PC-3 (cell line): ENCODE results near the gene UBQLNL. TPM values are rescaled to one million over a fixed set of nuclear protein-coding genes. Genes with fewer than 3 reads are reported as not detected.

ENCODE experiments used
- ATAC-seq: fragments of 200-7000 bp; cut with Tn5 transposase; 2 replicates; pipeline ENCODE4 v1.9.1; 2020; ENCODE audit warnings: mild to moderate bottlenecking, moderate library complexity
- BruUV-seq: library from RNA; stranded (reverse); fragments of 400-500 nt; replicated peaks from 2 replicates; lab custom pipeline; 2021; lab: Mats Ljungman, UMichigan
- CTCF ChIA-PET: fragments of 300-600 bp; sonication (Branson Sonifier 250); formaldehyde crosslinking; loops from one replicate; lab custom pipeline; 2022; ENCODE audit warnings: antibody characterized with exemption; lab: Charles Lee
- POLR2A ChIA-PET: fragments of 300-600 bp; sonication (Branson Sonifier 250); formaldehyde crosslinking; loops from one replicate; lab custom pipeline; 2022; ENCODE audit warnings: antibody characterized with exemption; ENCODE audit not compliant: unreplicated experiment; lab: Charles Lee
- DNase-seq: peaks from one replicate; pipeline ENCODE4 v3.0.0-alpha.2; 2015
- H2AFZ ChIP-seq: fragments of 300-600 bp; sonication (generic); 2 replicates; pipeline ENCODE4 v1.6.0; 2016; ENCODE audit warnings: antibody characterized with exemption, low read length
- H3F3A ChIP-seq: fragments of 300-600 bp; sonication (generic); one replicate; pipeline ENCODE4 v1.6.0; 2017; ENCODE audit warnings: antibody characterized with exemption, low read length, control low read depth, mild to moderate bottlenecking; ENCODE audit not compliant: unreplicated experiment
- H3K27ac ChIP-seq: fragments of 300-600 bp; sonication (generic); 2 replicates; pipeline ENCODE4 v1.5.1; 2016; ENCODE audit warnings: mild to moderate bottlenecking, low read length
- H3K27me3 ChIP-seq: fragments of 300-600 bp; sonication (generic); 2 replicates; pipeline ENCODE4 v1.6.1; 2016; ENCODE audit warnings: low read length, mixed read lengths
- H3K36me3 ChIP-seq: fragments of 300-600 bp; sonication (generic); 2 replicates; pipeline ENCODE4 v1.6.1; 2016; ENCODE audit warnings: low read depth, mixed run types, low read length, mixed read lengths
- H3K4me1 ChIP-seq: fragments of 300-600 bp; sonication (generic); 2 replicates; pipeline ENCODE4 v1.5.1; 2016; ENCODE audit warnings: low read length; ENCODE audit not compliant: insufficient read depth
- H3K4me2 ChIP-seq: fragments of 300-600 bp; sonication (generic); 2 replicates; pipeline ENCODE4 v1.6.0; 2016; ENCODE audit warnings: low read length
- H3K4me3 ChIP-seq: fragments of 300-600 bp; sonication (generic); 2 replicates; pipeline ENCODE4 v1.5.1; 2016; ENCODE audit warnings: mild to moderate bottlenecking, low read length, mixed read lengths
- H3K79me2 ChIP-seq: fragments of 300-600 bp; sonication (generic); 2 replicates; pipeline ENCODE4 v1.6.1; 2017; ENCODE audit warnings: low read length, mixed read lengths
- H3K9ac ChIP-seq: fragments of 300-600 bp; sonication (generic); 2 replicates; pipeline ENCODE4 v1.6.0; 2016; ENCODE audit warnings: mild to moderate bottlenecking, low read length
- H3K9me2 ChIP-seq: fragments of 300-600 bp; sonication (generic); replicated peaks from 2 replicates; pipeline ENCODE4 v1.6.1; 2016; ENCODE audit warnings: mixed run types, low read length, mixed read lengths
- H3K9me3 ChIP-seq: fragments of 300-600 bp; sonication (generic); 2 replicates; pipeline ENCODE4 v1.6.1; 2016; ENCODE audit warnings: low read length, mixed read lengths
- H4K20me1 ChIP-seq: fragments of 300-600 bp; sonication (generic); 2 replicates; pipeline ENCODE4 v1.6.1; 2016; ENCODE audit warnings: low read length, mixed read lengths
- EZH2 ChIP-seq: fragments of 300-600 bp; sonication (generic); IDR thresholded peaks from one replicate; pipeline ENCODE4 v1.6.1; 2017; ENCODE audit warnings: antibody characterized with exemption, mild to moderate bottlenecking, low read length; ENCODE audit not compliant: unreplicated experiment
- EZH2phosphoT487 ChIP-seq: fragments of 300-600 bp; sonication (generic); IDR thresholded peaks from 2 replicates; pipeline ENCODE4 v1.6.1; 2018; ENCODE audit warnings: mild to moderate bottlenecking, antibody characterized with exemption, low read length, borderline replicate concordance
- intact Hi-C: fragments of 100-400 bp; cut with micrococcal nuclease; formaldehyde crosslinking; loops from 2 replicates; pipeline ENCODE4 v1.9.0; 2023
- total RNA-seq: library from RNA; depleted of rRNA; stranded (reverse); fragments of >200 nt; gene quantifications from 2 replicates; pipeline ENCODE4 v1.2.3, GENCODE V29; 2014
- TF ChIP-seq, protein P1 (sequence below): fragments of 300-600 bp; sonication (generic); conservative IDR thresholded peaks from 2 replicates; pipeline ENCODE4 v1.5.1; 2017; ENCODE audit warnings: antibody characterized with exemption, low read depth, mild to moderate bottlenecking, low read length

Gene UBQLNL
- total RNA-seq, 1 experiment from 2014 or later, result not detected

- H4K20me1 ChIP-seq, result no peaks in the 10 kb centered on the region
- no peaks in the 10 kb centered on the region for H3F3A ChIP-seq
- H3K79me2 ChIP-seq, result no peaks in the 10 kb centered on the region
- peak; percentile 92 for ATAC-seq
- no TSS peak for BruUV-seq
- H2AFZ ChIP-seq, result no peak overlapping the region
- peak; percentile 80 for DNase-seq
- H3K4me2 ChIP-seq, result peak overlapping the region; percentile 61
- ChIA-PET CTCF (no interaction called here), POLR2A (no interaction called here)
- H3K9me3 ChIP-seq, result no peaks in the 10 kb centered on the region
- no peak overlapping the region for H3K27ac ChIP-seq
- no peaks in the 10 kb centered on the region for H3K36me3 ChIP-seq
- TF ChIP-seq EZH2 (no peak), EZH2phosphoT487 (no peak)
- TF ChIP-seq, protein P1, sequence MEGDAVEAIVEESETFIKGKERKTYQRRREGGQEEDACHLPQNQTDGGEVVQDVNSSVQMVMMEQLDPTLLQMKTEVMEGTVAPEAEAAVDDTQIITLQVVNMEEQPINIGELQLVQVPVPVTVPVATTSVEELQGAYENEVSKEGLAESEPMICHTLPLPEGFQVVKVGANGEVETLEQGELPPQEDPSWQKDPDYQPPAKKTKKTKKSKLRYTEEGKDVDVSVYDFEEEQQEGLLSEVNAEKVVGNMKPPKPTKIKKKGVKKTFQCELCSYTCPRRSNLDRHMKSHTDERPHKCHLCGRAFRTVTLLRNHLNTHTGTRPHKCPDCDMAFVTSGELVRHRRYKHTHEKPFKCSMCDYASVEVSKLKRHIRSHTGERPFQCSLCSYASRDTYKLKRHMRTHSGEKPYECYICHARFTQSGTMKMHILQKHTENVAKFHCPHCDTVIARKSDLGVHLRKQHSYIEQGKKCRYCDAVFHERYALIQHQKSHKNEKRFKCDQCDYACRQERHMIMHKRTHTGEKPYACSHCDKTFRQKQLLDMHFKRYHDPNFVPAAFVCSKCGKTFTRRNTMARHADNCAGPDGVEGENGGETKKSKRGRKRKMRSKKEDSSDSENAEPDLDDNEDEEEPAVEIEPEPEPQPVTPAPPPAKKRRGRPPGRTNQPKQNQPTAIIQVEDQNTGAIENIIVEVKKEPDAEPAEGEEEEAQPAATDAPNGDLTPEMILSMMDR, result no peak
- intact Hi-C loops, result no loop called here
- H3K27me3 ChIP-seq, result no peaks in the 10 kb centered on the region
- H3K4me1 ChIP-seq, result peaks cover 12% of the 10 kb centered on the region
- no peaks in the 10 kb centered on the region for H3K9me2 ChIP-seq
- H3K4me3 ChIP-seq, result no peak overlapping the region
- no peak overlapping the region for H3K9ac ChIP-seq
Measured at GRCh38 chr11:5550440-5551095, 34.1 kb upstream of the UBQLNL start.

- Histone ChIP-seq H3K36me3 (no peaks in the 10 kb centered on the region), H3K4me2 (no peak within 1 kb of the TSS), H3K4me3 (no peak within 1 kb of the TSS), H3F3A (no peaks in the 10 kb centered on the region), H3K27me3 (peaks cover 13% of the 10 kb centered on the region; the same call in 1 of the 2 replicates), H2AFZ (no peak within 1 kb of the TSS), H4K20me1 (no peaks in the 10 kb centered on the region), H3K4me1 (peaks cover 12% of the 10 kb centered on the region), H3K79me2 (no peaks in the 10 kb centered on the region), H3K9ac (no peak within 1 kb of the TSS), H3K9me2 (no peaks in the 10 kb centered on the region), H3K27ac (no peak within 1 kb of the TSS), H3K9me3 (no peaks in the 10 kb centered on the region)
- no peak for ATAC-seq
- BruUV-seq, result no TSS peak
- POLR2A ChIA-PET, result no interaction called here
- TF ChIP-seq, protein P1, result no peak
- TF ChIP-seq EZH2phosphoT487, result no peak
- no peak for TF ChIP-seq EZH2
- DNase-seq, result no peak
- CTCF ChIA-PET, result no interaction called here
- intact Hi-C loops, result no loop called here
Measured at GRCh38 chr11:5548440-5548839, 31.9 kb upstream of the UBQLNL start, which contains the start of gene OR52H1. Gene OR52H1, minus strand, starts transcription at chr11:5548540. Its CDS starts 3,035 bp downstream, at chr11:5545505.

DNA sequence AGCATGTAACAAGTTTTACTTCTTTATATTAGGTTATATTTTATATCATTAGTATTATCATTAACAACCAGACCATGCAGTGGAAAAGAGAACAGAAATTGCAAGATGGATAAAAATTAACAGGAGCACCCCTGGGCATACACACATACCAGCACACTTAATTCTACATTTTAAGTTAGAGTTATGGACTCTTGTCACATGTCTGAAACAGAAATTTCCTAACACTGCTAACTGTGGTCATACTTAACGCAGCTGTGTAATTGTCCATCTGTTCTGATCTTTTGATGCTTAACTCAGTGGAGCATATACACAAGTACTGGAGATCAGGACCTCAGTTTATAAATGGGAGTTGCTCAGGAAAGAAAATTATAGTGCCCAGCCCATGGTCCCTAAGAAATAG, 31.5 kb upstream of the UBQLNL start:
- BruUV-seq, result no TSS peak
- ATAC-seq, result no peak
- Histone ChIP-seq H4K20me1 (no peaks in the 10 kb centered on the region), H3K27ac (no peak overlapping the region), H3K27me3 (peaks cover 15% of the 10 kb centered on the region; the same call in 1 of the 2 replicates), H3K9me3 (no peaks in the 10 kb centered on the region), H2AFZ (no peak overlapping the region), H3K9me2 (no peaks in the 10 kb centered on the region), H3K4me1 (peaks cover 12% of the 10 kb centered on the region), H3K36me3 (no peaks in the 10 kb centered on the region), H3K4me2 (no peak overlapping the region), H3K9ac (no peak overlapping the region), H3F3A (no peaks in the 10 kb centered on the region), H3K4me3 (no peak overlapping the region), H3K79me2 (no peaks in the 10 kb centered on the region)
- intact Hi-C loops, result no loop called here
- ChIA-PET CTCF (no interaction called here), POLR2A (no interaction called here)
- TF ChIP-seq EZH2phosphoT487 (no peak), EZH2 (no peak)
- TF ChIP-seq, protein P1, result no peak
- no peak for DNase-seq
